Fibroblast of mammary gland (primary cell): ENCODE measurements around the gene HOXB2.

ENCODE experiments used
- DNase-seq: peaks from one replicate; pipeline ENCODE4 v3.0.0-alpha.2; 2010; ENCODE audit warnings: low read depth
- H3K4me3 ChIP-seq: 2 replicates; pipeline ENCODE4 v1.5.1; 2011; ENCODE audit warnings: low read depth, mild to moderate bottlenecking, low read length, moderate library complexity; ENCODE audit not compliant: control insufficient read depth
- TF ChIP-seq, protein P1 (sequence below): conservative IDR thresholded peaks from 2 replicates; pipeline ENCODE4 v1.5.1; 2011; ENCODE audit warnings: low read depth, low read length, inconsistent platforms; ENCODE audit not compliant: control insufficient read depth, insufficient read depth

Gene HOXB2

DNA sequence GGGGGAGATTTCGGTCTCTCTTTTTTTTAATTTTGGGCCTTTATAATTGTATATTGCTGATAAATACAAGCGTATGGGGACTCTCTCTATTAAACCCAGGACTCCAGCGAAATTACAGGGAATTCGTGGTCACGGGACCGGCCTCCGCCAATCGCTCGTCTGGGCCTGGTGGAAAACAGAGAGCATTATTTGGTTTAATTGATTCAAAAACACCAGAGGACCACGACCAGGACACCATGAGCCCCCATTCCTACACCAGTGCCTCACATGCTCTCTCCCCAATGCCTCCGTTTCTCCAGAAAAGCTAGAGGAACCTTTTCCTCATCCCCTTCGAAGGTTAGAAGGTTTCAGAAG, at the start of gene HOXB2:
Gene HOXB2 (minus strand): TSS at position 88 of the 354 bp plus-strand sequence. CDS start 198 bp downstream, outside the sequence.
- DNase-seq, result no peak
- TF ChIP-seq, protein P1, sequence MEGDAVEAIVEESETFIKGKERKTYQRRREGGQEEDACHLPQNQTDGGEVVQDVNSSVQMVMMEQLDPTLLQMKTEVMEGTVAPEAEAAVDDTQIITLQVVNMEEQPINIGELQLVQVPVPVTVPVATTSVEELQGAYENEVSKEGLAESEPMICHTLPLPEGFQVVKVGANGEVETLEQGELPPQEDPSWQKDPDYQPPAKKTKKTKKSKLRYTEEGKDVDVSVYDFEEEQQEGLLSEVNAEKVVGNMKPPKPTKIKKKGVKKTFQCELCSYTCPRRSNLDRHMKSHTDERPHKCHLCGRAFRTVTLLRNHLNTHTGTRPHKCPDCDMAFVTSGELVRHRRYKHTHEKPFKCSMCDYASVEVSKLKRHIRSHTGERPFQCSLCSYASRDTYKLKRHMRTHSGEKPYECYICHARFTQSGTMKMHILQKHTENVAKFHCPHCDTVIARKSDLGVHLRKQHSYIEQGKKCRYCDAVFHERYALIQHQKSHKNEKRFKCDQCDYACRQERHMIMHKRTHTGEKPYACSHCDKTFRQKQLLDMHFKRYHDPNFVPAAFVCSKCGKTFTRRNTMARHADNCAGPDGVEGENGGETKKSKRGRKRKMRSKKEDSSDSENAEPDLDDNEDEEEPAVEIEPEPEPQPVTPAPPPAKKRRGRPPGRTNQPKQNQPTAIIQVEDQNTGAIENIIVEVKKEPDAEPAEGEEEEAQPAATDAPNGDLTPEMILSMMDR, result no peak
- peak within 1 kb of the TSS; percentile 95 for H3K4me3 ChIP-seq

DNA sequence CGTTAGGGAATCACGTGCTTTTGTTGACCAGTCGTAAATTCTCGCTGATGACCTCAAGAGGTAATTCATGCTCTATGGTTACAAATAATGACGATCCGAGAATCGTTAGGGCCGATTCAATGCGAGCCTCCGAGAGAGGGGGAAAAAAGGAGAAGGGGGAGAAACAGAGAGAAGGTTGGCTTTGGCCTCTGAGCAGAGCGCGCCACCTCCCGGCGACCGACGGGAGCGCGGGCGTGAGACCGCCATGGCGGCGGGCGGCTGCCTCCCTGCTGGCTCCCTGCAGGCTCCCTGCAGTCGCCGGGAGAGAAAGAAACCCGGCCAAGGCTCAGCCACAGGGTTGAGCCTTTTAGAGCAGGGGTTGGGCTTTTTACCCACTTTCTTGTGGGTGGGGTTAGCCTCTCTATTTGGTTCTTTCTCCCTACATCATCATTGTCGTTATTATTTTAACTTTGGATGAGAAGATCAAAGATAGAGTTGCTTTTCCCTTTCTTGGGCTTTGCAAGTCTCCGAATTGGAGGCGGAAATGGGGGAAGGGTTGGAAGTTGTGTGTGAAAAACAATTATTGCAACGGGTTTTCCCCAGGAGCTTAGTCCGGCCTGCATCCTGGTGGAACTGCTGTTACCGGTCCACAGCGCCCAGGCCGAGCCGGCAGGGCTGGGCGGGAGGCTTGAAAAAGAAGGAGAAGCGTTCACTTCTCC, 49.1 kb upstream of the HOXB2 start:
- TF ChIP-seq, protein P1, result peak; percentile 76
- peak; percentile 90 for DNase-seq
- peak overlapping the region; percentile 46 for H3K4me3 ChIP-seq

DNA sequence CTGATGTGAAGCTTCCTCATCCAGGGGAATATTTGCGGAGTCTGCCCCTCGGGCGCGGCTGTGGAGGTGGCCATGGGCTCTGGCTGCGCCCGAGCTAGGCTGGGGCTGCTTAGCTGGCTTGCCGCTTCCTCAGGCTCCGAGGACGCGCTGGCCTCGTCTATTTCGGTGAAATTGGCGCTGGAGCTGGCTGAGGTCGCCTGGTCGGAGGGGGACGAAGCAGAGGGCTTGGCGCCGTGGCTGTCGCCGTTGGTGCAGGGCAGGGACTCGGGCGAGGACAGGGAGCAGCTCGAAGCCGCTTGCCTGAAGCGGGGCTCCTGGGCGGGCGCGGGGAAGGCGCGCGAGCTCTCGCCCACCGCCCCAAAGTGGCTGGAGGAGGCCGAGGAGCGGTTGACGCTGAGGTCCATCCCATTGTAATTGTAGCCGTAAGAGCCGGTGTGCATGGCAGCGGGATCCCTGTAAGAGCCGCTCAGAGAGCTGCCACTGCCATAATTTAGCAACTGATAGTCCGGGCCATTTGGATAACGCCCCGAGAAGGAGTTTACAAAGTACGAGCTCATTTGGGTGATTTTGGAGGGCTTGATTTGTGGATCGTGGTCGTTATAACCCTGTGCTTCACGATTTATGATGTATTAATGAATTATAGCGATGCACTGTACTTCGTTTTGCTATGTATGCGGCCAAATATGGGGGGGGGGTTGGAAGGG, 48.4 kb upstream of the HOXB2 start, which contains the start of gene HOXB5:
Gene HOXB5 (minus strand): TSS at position 654 of the 704 bp plus-strand sequence. CDS start 97 bp downstream, at position 557.
- DNase-seq, result no peak
- H3K4me3 ChIP-seq, result peak within 1 kb of the TSS; percentile 46
- TF ChIP-seq, protein P1, result no peak

DNA sequence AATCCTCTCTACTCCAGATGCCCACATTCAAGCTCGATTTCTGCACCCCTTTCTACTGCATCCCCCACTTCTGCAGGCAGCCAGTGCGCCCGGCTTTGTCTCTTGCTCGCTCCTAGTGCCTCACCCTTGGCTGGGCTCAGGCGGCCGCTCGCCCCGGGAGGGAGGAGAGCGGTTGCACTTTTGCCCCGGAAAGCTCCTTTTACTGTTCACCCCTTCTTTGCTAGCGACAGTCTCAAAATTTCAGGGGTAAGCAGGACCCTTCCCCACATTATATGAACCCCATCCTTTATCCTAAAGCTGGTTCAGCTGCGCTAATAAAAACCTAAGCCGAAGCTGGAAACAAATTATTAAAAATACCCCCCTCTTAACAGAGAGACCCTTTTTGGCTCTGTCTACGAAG, 47.7 kb upstream of the HOXB2 start:
- H3K4me3 ChIP-seq, result peak overlapping the region; percentile 46
- DNase-seq, result no peak

DNA sequence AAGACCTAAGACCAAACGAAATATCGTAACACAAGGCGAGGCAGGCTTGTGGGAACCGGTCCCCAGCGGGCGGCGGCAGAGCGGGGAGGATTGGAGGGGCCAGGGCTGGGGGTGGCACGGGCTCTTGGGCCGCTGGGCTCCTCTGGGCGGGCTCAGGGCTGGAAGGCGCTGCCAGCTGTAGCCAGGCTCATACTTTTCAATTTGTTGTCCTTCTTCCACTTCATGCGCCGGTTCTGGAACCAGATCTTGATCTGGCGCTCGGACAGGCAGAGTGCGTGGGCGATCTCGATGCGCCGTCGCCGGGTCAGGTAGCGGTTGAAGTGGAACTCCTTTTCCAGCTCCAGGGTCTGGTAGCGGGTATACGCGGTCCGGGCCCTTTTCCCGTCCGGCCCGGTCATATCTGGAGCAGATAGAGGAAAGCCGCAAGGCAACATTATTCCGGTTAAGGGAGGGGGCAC, 47.2 kb upstream of the HOXB2 start:
- DNase-seq, result no peak
- H3K4me3 ChIP-seq, result peak overlapping the region; percentile 46
- TF ChIP-seq, protein P1, result no peak

More for the DNA sequence above, 47.7 kb upstream of the HOXB2 start:
- TF ChIP-seq, protein P1, result no peak

DNA sequence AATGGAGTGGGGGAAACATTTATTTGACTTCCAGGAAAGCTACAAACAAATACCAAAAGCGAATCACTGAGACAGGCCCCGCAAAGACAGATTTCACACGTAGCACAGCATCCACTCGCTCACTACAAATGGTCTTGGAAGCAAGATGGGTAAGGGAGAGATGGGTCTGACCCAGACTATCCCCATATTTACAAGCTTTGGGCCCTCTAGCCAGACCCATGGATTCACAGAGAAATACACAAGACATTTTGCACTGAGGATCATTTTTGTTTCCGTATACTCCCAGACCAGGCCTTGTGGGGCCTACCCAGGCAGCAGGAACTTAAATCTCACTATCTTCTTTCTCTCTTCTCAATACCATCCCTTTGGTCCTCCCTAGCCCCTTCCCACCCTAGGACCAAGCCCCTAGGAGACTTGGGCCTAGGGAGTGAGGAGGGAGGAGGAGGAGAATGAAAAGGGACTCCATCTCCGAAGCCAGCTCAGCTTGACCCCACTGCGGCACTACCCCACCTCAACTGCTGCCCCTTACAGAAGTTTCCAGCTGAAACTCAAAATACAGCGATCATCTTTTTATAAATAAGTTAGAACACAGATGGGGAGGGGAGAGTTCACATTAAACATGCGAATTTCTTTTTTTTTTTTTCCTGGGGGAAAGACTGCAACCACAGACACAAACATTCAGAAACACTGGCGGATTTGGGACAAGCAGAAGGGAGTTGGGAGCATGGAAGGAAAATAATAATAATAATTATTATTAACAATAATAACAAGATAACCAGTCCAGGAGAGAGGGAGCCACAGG, 46.5 kb upstream of the HOXB2 start:
- H3K4me3 ChIP-seq, result peak overlapping the region; percentile 46
- TF ChIP-seq, protein P1, result no peak
- DNase-seq, result no peak
